EL (cell line): Measurements from ENCODE around the gene TRPT1.

Source experiments
- DNase-seq: peaks from one replicate; pipeline ENCODE4 v3.0.0-alpha.2; 2016

The TRPT1 gene

GRCh38 chr11:64225608-64226506 lies at the start of gene TRPT1, which contains the start of gene NUDT22:
Gene TRPT1 (minus strand): TSS chr11:64226186. CDS start chr11:64225860, 326 bp downstream.
Gene NUDT22 (plus strand): TSS chr11:64226274. CDS start chr11:64226653, 379 bp downstream.
- DNase-seq, result peak; percentile 84

GRCh38 chr11:64275031-64275800 lies 49.2 kb upstream of the TRPT1 start:
- DNase-seq, result no peak

GRCh38 chr11:64269540-64270220 lies 43.7 kb upstream of the TRPT1 start:
- DNase-seq, result peak; percentile 100

GRCh38 chr11:64268893-64269539 lies 43.0 kb upstream of the TRPT1 start:
- peak; percentile 68 for DNase-seq

- peak; percentile 79 for DNase-seq
Measured at GRCh38 chr11:64268025-64268892, 42.3 kb upstream of the TRPT1 start.

GRCh38 chr11:64267207-64267945 lies 41.4 kb upstream of the TRPT1 start:
- no peak for DNase-seq

- DNase-seq, result peak; percentile 70
Measured at GRCh38 chr11:64266339-64266738, 40.4 kb upstream of the TRPT1 start.

GRCh38 chr11:64265176-64266160 lies 39.5 kb upstream of the TRPT1 start:
- DNase-seq, result no peak

- no peak for DNase-seq
Measured at GRCh38 chr11:64264371-64264852, 38.4 kb upstream of the TRPT1 start.

- DNase-seq, result no peak
Measured at GRCh38 chr11:64263947-64264317, 37.9 kb upstream of the TRPT1 start.

- DNase-seq, result peak; percentile 86
Measured at GRCh38 chr11:64263021-64263946, 37.3 kb upstream of the TRPT1 start.

- DNase-seq, result no peak
Measured at GRCh38 chr11:64262271-64263002, 36.5 kb upstream of the TRPT1 start.

GRCh38 chr11:64261556-64262080 lies 35.6 kb upstream of the TRPT1 start:
- no peak for DNase-seq

GRCh38 chr11:64260147-64260708 lies 34.2 kb upstream of the TRPT1 start:
- no peak for DNase-seq

GRCh38 chr11:64259533-64260067 lies 33.6 kb upstream of the TRPT1 start:
- no peak for DNase-seq

- DNase-seq, result no peak
Measured at GRCh38 chr11:64258946-64259532, 33.1 kb upstream of the TRPT1 start.
